HG03196 (cell line): ENCODE results near the gene C12orf43.
A peak's percentile ranks its signal among the peaks of the same experiment; 100 is the strongest.
"Not testable (repeated sequence)": the region's sequence is repeated elsewhere in the genome, so short reads cannot be mapped to it uniquely, and the experiment has no call there.

ENCODE experiments used
- ATAC-seq: cut with Tn5 transposase; IDR thresholded peaks from one replicate; pipeline ENCODE4 v1.9.1; 2021; ENCODE audit not compliant: unreplicated experiment

C12orf43 gene

DNA sequence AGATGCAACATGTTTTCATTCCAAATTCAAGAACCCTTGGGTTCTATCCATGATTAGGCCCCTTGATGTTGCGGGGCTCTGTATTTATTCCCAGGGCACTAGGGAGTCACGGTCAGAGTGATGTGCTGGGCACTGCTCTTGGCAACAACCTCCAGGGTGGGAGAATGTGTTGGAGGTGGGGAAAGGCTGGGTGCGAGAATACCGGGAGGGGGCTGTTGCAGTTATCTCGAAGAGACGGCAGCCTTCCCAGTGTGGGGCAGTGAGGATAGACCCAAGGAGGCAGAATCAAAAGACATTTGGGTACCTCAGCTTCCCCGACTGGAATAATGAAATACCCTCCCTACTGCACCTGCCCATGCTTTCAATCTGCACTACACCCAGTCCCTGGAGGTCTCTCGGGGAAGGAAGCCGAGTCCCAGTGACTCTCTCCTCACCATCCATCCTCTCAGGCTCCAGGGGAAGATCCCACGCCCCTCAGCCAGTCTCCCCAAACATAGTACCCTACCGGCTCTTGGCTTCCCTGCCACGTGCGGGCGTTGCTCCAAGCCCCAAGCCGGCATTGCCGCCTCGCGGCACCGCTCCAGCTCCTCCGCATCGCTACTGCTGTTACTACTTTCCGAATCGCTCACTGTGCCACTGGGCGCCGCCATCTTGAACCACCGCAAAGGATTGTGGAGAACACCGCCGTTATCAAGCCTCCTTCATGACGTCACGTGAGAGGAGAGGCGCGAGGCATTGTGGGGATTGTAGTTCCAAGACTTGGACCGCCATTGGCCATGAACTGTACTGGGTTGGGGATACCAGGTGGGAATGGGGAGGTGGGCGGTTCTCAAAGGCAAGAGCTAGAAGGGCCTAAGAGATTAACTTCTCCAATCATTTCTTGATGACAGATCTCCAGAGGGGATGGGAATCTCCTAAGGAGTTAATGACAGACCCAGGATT is at the start of gene C12orf43:
Gene C12orf43 (minus strand): TSS at position 663 of the 942 bp plus-strand sequence. CDS start 13 bp downstream, at position 650.
- peak; percentile 90 for ATAC-seq

DNA sequence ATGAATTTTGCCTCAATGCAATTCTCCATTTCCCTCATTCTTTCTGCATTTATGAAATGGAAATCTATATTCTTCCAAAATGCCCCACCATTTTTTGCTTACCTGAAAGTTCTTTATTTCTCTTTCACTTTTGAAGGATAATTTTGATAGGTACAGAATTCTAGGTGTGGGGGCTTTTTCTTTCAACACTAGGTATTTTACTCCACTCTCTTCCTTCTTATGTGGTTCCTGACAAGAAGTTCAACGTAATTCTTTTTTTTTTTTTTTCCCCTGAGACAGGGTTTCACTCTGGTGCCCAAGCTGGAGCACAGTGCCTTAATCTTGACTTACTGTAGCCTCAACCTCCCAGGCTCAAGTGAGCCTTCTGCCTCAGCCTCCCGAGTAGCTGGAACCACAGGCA is 49.1 kb upstream of the C12orf43 start:
- no peak for ATAC-seq

GRCh38 chr12:121064586-121064985 is 48.3 kb upstream of the C12orf43 start:
- not testable (repeated sequence) for ATAC-seq

GRCh38 chr12:121064116-121064515 is 47.8 kb upstream of the C12orf43 start:
- ATAC-seq, result no peak

GRCh38 chr12:121062391-121063045 is 46.2 kb upstream of the C12orf43 start:
- no peak for ATAC-seq

- no peak for ATAC-seq
Measured at GRCh38 chr12:121061831-121062230, 45.5 kb upstream of the C12orf43 start.

DNA sequence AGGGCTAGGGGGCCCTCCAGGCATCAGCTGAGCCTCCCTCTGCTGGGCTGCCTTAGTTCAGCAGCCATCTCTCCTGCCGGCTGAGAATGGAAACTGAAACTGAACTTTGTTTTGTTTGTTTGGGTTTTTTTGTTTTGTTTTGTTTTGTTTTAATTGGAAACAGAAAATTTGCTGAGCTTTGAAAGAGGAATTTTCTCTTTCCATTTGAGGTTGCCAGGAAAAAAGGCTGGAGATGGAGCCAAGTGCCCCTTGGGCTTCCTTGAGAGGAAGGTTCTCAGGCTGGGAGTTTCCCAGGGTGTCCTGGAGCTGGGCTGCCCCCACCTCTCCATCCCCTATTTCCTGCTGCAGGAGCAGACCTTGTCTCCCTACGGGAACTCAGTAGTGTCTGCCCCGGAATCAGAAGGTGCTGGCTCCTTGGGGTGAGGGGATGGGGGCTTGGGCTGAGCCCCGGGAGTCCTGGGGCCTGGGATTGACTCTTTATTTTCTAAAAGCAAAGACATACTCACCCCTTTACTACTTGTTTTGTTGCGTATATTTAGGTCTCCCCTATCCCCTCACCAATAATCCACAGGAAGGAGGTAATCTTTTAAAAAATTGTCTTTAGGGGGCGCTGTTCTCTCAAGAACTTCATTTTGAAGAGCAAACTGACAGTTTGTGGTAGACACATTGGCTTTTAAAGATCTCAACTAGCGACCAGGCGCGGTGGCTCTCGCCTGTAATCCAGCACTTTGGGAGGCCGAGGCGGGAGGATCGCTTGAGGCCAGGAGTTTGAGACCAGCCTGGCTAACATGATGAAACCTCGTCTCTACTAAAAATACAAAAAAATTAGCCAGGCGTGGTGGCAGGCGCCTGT is 44.1 kb upstream of the C12orf43 start:
- peak; percentile 70 for ATAC-seq

DNA sequence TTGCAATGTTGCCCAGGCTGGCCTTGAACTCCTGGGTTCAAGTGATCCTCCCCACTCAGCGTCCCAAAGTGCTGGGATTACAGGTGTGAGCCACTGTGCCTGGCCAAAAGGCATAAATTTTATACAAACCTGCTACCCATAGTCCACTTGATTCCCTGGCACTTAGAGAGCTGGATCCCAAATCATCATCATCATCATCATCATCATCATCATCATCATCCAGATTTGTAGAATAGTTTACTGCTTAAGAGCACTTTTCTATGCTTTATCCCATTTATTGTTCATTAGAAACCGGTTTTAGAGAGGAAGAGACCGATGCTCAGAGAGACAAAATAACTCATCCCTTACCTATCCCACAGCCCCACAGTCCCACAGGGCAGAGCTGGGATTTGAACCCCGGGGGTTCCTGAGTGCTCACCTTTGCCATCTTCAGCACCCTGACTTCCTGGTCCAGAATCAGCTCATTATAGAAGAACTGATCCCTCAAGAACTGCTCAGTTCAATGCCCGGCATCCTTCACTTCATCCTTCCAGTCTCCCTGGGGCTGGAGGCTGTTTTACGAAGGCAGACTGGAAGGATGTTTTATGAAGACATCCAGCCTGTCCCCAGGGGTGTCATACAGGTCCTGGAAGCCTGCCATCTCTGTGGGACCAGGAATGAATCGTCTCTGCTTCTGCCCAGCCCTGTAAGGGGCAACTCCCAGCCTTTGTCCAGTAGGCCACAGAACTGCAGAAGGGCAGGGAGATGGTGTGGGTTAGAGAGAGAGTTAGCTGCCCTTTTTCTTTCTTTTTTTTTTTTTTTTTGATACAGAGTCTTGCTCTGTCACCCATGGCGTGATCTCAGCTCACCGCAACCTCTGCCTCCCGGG is 43.0 kb upstream of the C12orf43 start:
- ATAC-seq, result peak; percentile 22

DNA sequence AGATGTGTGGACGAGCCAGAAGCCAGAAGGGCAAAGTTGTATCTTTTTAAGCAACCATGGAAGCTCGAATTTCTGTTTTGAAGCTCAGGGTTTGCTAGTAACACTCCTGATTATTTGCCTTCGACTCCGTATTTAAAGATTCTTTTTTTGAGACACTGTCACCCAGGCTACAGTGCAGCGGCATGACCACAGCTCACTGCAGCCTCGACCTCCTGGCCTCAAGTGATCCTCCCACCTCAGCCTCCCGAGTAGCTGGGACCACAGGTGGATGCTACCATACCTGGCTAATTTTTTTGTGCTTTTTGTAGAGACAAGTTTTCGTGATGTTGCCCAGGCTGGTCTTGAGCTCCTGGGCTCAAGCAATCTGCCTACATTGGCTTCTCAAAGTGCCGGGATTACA is 41.5 kb upstream of the C12orf43 start:
- no peak for ATAC-seq

DNA sequence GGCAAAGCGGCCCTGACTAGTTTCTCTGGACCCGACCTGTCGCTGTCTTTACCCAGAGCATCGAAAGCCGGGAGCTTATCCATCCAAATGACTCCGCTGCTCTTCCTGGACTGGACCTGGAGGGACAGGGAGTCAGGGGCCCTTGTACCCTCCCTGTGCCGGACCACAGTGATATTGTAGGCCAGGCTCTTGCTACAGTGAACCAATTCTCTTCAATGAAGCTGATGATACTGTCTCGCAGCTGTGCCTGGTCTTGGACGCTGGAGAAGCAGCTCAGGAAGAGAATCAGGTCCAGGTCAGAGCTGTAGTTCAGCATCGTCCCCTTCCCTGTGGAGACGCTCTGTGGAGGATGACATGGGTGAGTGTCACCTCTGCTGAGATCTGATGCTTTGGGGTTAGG is 37.4 kb upstream of the C12orf43 start:
- ATAC-seq, result no peak

- ATAC-seq, result no peak
Measured at GRCh38 chr12:121050725-121051124, 34.4 kb upstream of the C12orf43 start.

GRCh38 chr12:121048442-121048841 is 32.2 kb upstream of the C12orf43 start:
- ATAC-seq, result no peak

- not testable (repeated sequence) for ATAC-seq
Measured at GRCh38 chr12:121047400-121047799, 31.1 kb upstream of the C12orf43 start.

DNA sequence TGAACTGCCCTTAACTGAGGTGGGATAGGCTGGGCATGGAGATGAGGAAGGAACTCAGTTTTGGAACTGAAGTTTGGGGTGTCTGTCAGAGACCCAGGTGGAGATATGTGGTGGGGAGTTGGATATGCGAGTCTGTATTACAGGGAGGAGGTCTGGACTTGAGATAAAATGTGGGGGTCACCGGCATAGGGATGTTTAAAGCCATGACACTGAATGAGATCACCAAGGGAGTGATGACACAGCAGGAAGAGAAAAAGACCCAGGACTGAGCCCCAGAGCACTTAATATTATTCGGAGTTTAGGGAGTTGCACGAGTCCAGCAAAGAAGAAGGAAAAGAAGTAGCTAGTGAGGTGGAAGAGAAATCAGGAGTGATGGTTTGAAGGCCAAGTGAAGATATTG is 26.8 kb upstream of the C12orf43 start:
- ATAC-seq, result no peak

- ATAC-seq, result peak; percentile 64
Measured at GRCh38 chr12:121038861-121039668, 22.8 kb upstream of the C12orf43 start, which contains the start of gene OASL. Gene OASL, minus strand, starts transcription at chr12:121039246. Its CDS starts 275 bp downstream, at chr12:121038971.

DNA sequence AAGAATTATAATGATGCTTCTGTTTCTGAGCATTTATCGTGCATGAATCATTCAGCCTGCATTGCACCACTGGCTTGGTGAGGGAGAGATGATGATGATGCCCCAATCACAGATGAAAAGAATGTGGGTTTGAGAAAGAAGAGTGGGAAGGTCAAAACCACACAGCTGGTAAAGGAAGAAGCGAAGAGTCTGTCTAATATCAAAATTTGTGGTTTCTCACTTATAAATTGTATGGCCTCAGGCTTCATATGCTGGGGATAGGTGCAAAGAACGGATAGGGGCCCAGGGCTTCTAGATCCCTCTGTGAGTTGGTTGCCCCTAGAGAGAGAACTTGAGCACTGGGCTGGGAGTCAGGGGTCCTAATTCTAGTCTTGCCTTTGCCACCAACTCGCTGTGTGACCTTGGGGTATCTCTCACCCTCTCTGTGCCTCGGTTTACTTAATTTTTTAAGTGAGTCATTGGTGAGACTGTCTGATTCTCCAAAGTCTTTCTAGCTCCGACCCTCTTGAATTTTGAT is 20.6 kb upstream of the C12orf43 start:
- ATAC-seq, result no peak

DNA sequence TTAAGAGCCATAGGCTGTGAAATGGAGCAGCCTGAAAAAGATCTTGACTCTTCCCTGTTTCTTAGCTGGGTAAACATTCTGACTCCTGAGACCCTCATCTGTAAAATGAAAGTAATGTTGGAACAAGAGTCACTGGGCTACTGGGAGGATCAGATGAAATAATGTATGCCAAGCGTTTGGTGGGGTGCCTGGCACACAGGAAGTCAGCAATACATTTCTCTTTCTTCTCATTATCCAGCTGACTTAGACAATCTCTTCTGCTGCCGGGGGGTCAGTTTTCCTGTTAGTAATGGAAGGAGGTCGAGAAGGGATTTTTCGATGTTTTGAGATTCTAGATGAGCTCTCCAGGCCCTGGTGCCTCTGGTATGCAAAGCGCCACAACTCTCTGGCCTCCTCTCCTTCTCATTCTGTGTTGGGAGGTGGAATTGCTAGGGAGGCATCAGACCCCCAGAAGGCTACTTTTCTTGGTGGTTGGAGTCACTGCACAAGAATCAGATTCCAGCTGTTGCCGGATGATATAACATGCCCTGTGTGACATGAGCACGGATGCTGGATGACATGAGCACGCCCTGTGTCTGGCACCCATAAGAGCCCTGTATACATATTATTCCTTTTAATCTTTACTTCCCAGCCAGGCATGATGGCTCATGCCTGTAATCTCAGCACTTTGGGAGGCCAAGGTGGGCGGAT is 18.5 kb upstream of the C12orf43 start:
- no peak for ATAC-seq

GRCh38 chr12:121033625-121034349 is 17.5 kb upstream of the C12orf43 start:
- ATAC-seq, result no peak
